SKM-1 treated with dmso at 0.1 percent for 144 hours (cell line): ENCODE measurements around the gene NAT9.

ENCODE experiments used
- DNase-seq: peaks from one replicate; lab custom pipeline; 2025; ENCODE audit not compliant: unreplicated experiment; lab: John Stamatoyannopoulos, UW

Gene NAT9

GRCh38 chr17:74806334-74806733 lies 30.2 kb upstream of the NAT9 start:
- DNase-seq, result no peak

- DNase-seq, result no peak
Measured at GRCh38 chr17:74805591-74805991, 29.4 kb upstream of the NAT9 start.

DNA sequence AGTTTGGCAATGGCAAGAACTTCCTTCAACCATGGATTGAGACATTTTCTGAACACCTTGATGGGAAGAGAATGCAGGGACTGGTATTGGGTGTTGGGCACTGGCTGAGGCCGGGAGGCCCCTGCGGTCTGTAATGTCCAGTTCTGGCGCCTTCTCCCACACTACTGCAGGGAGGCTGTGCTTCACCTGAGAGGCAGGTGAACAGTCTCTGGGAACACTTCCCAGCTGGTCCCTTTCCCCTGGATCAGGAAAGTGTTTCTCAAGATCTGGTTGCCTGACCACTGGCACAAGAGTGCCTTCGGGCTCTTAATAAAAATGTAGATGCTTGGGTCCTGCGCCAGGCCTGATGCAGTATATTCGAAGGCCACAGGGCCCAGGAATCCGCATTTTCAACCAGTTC lies 28.5 kb upstream of the NAT9 start:
- DNase-seq, result no peak

GRCh38 chr17:74803971-74804370 lies 27.8 kb upstream of the NAT9 start:
- no peak for DNase-seq

- no peak for DNase-seq
Measured at GRCh38 chr17:74803388-74803930, 27.3 kb upstream of the NAT9 start.

DNA sequence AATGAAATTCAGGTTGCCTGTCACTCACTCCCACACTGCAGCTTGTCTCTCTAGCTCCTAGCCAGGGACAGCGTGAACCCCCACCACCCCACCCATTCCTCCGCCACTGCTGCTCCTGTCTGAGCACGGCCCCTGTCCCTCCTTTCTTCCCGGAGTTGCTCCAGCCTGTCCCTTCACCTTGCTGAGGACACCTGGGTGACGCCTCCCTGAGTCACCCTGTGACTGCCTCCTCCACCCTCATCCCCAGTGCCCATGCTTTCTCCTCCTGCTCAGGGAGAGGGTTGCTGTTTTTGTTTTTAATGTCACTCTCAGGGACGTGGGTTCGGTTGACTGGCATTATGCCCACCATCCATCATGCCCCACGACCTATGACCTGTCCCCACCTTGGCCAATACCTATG lies 25.8 kb upstream of the NAT9 start:
- no peak for DNase-seq

DNA sequence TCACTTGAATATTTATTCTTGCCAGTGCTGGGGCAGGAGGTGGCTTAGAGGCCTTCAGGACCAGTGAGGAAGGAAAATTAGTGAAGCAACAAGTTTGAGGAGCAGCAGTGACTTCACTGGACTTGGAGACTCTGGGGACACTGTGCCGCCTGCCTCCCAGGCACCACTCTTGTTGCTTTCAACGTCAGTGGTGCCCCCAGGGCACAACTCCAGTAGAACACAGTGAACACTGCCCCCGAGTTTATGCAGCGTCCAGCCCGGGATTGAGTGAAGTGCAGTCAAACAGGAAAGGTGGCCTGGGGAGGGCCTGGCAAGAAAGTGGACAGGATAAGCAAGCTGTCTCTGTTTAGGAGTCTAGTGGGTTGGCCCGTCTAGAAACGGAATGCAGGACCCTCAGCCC lies 24.4 kb upstream of the NAT9 start:
- no peak for DNase-seq

GRCh38 chr17:74799097-74799496 lies 23.0 kb upstream of the NAT9 start:
- no peak for DNase-seq

GRCh38 chr17:74798239-74798707 lies 22.1 kb upstream of the NAT9 start:
- no peak for DNase-seq

- DNase-seq, result no peak
Measured at GRCh38 chr17:74797824-74798223, 21.7 kb upstream of the NAT9 start.

GRCh38 chr17:74796866-74797265 lies 20.7 kb upstream of the NAT9 start:
- no peak for DNase-seq

GRCh38 chr17:74796211-74796610 lies 20.1 kb upstream of the NAT9 start:
- no peak for DNase-seq

GRCh38 chr17:74795327-74796020 lies 19.3 kb upstream of the NAT9 start:
- DNase-seq, result no peak

- no peak for DNase-seq
Measured at GRCh38 chr17:74792586-74793105, 16.5 kb upstream of the NAT9 start.

DNA sequence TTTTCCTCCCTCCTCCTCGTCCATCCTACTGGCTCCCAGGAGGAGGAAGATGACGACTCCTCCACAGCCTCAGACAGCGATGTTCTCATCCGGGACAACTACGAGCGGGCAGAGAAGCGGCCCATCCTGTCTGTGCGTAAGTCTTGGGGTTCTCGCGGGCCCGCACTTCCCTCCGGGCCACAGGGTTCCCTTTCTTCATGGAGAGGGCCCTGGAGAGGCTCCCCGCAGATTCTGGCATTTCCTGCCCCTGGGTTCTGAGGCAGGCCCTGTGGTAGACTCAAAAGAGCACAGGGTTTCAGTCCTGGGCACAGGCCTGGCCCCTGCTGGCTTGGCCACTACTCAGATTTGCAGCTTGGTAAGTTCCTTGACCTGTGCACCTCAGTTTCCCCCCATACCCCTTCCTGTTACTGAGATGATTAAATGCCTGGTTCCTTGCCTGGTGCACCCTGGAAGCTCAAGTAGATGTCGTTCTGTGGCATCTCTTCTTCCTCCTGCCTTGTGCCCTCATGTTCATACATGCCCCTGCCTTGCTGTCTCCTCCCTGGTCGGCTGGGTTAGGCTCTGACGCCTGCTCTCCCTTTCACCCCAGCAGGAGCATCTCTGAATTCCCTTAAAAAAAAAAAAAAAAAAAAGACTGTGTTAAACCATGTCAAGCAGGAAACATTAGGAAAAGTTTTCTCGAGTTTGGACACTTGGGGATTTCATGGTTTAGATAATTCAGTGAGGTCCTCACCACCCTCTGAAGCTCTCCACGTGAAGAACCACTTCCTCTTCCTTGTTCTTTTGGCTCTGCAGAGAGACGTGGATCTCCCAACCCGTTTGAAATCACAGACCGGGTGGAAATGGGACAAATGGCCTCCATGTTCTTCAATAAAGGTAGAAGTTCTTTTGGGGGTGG lies 14.3 kb upstream of the NAT9 start:
- DNase-seq, result peak; percentile 20

DNA sequence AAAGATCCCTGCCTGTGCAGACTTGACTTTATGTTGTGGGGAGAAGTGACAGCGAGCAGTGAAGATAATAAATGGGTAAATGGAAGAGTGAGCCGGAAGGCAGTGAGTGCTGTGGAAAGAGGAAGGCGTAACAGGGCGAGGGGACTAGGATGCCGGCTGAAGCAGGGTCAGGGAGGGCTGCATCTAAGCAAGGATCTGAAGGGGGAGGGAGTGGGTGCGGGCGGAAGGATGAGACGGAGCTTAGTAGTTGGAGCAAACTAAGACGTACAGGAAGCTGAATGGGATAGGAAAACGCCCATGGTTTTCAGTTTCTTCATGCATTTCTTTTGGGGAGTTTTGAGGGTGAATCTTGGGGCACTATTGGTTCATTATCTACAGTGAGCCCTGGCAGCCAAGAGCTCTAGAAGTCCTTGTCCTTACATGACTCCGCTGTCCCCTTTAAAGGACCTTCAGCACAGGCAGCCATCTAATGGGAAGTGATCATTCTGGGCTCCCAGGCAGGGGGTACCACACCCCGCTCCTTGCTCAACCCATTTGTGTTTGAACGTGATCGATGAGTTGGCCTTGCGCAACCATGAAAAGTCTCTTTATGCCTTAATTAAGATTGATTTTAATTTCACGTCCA lies 10.4 kb upstream of the NAT9 start:
- DNase-seq, result no peak

DNA sequence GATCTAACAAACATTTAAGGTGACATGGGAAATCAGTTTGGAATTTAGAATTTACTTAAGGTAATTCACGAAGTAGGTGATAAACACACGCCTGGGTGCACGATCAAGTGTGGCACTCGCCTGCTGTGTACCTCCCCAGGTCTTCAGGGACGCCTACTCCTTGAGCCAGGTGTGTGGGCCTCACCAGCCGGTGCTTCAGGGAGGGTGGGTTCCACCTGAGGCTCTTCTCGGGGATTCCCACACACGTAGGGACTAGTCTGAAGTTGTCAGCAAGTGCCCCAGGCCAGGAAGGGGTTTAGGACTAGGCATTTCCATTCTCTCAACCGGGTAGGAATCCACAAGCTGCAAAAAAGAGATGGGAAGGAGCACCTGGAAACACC lies 9.8 kb upstream of the NAT9 start:
- no peak for DNase-seq

DNA sequence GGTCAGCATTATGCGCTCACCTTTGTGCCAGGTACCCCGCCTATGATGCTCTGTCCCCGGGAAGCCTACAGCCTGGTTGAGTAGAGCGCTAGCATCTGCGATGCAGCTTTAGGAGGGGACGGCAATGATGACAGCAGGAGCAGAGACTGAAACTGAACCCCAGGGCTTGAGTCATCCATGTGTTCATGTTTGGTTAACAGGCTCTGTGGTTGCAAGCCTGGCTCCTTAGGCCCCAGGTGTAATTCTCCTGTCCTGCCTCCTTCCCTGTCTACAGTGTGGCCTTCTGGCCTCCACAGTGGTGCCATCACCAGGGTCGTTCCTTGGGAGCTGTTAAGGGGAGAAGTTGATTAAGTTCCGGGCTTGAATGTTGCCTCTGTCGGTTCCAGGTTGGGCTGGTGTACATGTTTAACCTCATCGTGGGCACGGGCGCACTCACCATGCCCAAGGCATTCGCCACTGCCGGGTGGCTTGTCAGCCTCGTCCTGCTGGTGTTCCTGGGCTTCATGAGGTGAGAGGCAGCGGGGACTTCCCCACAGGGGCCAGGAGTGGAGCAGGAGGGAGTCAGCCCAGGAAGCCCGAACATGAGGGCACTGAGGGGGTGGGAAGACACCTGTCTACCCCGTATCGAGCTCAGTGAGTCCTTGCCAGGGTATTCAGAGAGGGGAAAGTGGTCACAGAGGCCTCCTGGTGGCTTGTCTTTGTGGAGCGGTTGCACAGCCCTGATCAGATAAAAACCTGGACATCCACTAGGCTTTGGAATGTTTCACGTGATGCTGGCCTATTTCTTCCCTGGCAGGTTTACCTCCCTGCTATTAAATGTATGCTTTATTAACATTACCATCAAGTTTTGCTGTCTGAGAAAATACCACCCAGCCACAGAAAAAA lies 9.2 kb upstream of the NAT9 start:
- DNase-seq, result no peak

- DNase-seq, result no peak
Measured at GRCh38 chr17:74784125-74784810, 8.1 kb upstream of the NAT9 start.

GRCh38 chr17:74782571-74782970 lies 6.4 kb upstream of the NAT9 start:
- DNase-seq, result no peak
